Left renal cortex interstitium (tissue), 4 donors: ENCODE measurements around the gene RABAC1. TPM values are rescaled to one million over a fixed set of nuclear protein-coding genes. Genes with fewer than 3 reads are reported as not detected.
A peak's percentile ranks its signal among the peaks of the same experiment; 100 is the strongest.
"Not testable (repeated sequence)": the region's sequence is repeated elsewhere in the genome, so short reads cannot be mapped to it uniquely, and the experiment has no call there.

Experiments used
- DNase-seq, 4 donors: peaks; one replicate each; pipeline ENCODE4 v3.0.0-alpha.2; 2013; ENCODE audit warnings: low read depth in 4 of 4, low spot score in 2 of 4, missing footprints in 1 of 4
- polyA plus RNA-seq, 4 donors: library from polyadenylated mRNA; unstranded; fragments of 120-200 nt; gene quantifications; one replicate each; pipeline ENCODE4 v1.2.1, GENCODE V29; 2013; ENCODE audit not compliant: insufficient read length in 4 of 4

Gene RABAC1
- polyA plus RNA-seq: 100 to 1,000 TPM in 1 of 4 donors, 10 to 100 TPM in 3; 54.0 to 120 (median 77.3) TPM

- peak in 2 of 4 donors; percentile 86 to 91 for DNase-seq
Observed at GRCh38 chr19:41959056-41960053, at the start of gene RABAC1. Gene RABAC1, minus strand, starts transcription at chr19:41959321. Its CDS starts 29 bp downstream, at chr19:41959292.

GRCh38 chr19:42006569-42006968 lies 47.4 kb upstream of the RABAC1 start:
- DNase-seq: no peak

- no peak for DNase-seq
Observed at GRCh38 chr19:42005504-42005903, 46.4 kb upstream of the RABAC1 start.

GRCh38 chr19:42003506-42004294 lies 44.6 kb upstream of the RABAC1 start:
- DNase-seq: no peak

- no peak for DNase-seq
Observed at GRCh38 chr19:41999878-42000208, 40.7 kb upstream of the RABAC1 start.

GRCh38 chr19:41999071-41999877 lies 40.2 kb upstream of the RABAC1 start:
- no peak for DNase-seq

GRCh38 chr19:41998246-41999020 lies 39.3 kb upstream of the RABAC1 start:
- peak in 1 of 4 donors; percentile 16 for DNase-seq

- DNase-seq: no peak
Observed at GRCh38 chr19:41997851-41998229, 38.7 kb upstream of the RABAC1 start.

GRCh38 chr19:41997121-41997850 lies 38.2 kb upstream of the RABAC1 start:
- DNase-seq: peak; percentile 17 to 55 (median 31)

GRCh38 chr19:41995959-41996797 lies 37.1 kb upstream of the RABAC1 start:
- no peak for DNase-seq

- DNase-seq: no peak
Observed at GRCh38 chr19:41994994-41995958, 36.2 kb upstream of the RABAC1 start.

GRCh38 chr19:41994521-41994971 lies 35.4 kb upstream of the RABAC1 start:
- DNase-seq: no peak

GRCh38 chr19:41993612-41994483 lies 34.7 kb upstream of the RABAC1 start, which contains the start of gene ATP1A3:
Gene ATP1A3, minus strand, starts transcription at chr19:41994230. Its CDS starts 154 bp downstream, at chr19:41994076.
- DNase-seq: no peak

- DNase-seq: not testable (repeated sequence)
Observed at GRCh38 chr19:41991925-41992569, 32.9 kb upstream of the RABAC1 start.

- no peak for DNase-seq
Observed at GRCh38 chr19:41991025-41991424, 31.9 kb upstream of the RABAC1 start.
